Measurements from ENCODE around the gene DISC1.

DNA sequence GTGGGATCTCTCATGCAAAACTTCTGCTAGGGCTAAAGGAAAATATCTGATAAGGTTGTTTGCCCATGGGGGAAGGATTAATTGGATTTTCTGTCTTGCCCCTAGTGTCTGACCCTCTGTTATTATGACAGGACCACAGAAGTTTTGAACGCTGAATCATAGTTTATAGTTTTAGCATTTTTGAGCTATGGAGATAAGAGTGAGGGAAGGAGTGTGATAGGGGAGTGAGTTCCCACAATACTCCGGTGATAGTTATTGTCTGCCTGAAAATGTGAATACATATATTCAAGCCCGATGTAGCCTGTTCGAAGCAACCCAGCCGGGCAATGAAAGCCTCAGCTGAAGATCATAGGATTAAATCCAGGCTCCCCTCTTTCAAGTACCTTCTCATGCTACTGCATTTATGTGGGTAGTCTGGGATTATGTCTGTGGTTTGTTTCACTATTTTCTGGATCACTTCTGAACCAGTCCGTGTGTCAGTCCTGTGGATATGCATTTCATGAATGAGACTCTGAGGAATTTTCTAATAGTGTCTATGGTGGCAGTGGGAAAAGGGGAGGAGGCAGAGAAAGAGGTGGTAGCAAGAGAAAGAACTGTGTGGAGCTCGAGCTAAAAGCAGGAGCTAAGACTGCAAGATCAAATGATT is 258.7 kb downstream of the DISC1 start:
- TF ChIP-seq POLR2A (IDR thresholded peaks at IDR 0.05) (no peak), CTCF (IDR thresholded peaks at IDR 0.05) (no peak), POLR2AphosphoS5 (IDR thresholded peaks at IDR 0.05) (no peak)
